Activated T-cell treated with anti-CD3 and anti-CD28 coated beads, Interleukin-2, amount 50 U/mL, for 24 hours (primary cell): ENCODE measurements around the gene KSR2.
"Not testable (repeated sequence)": the region's sequence is repeated elsewhere in the genome, so short reads cannot be mapped to it uniquely, and the experiment has no call there.

ENCODE experiments used
- DNase-seq: peaks from one replicate; pipeline ENCODE4 v3.0.0-alpha.2; 2020
- H3K27ac Mint-ChIP-seq: 2 replicates; pipeline ENCODE4 v1.8.0; 2020; ENCODE audit warnings: mild to moderate bottlenecking, mixed read lengths
- H3K27me3 Mint-ChIP-seq: 2 replicates; pipeline ENCODE4 v1.8.0; 2020; ENCODE audit warnings: mixed read lengths
- H3K36me3 Mint-ChIP-seq: 2 replicates; pipeline ENCODE4 v1.8.0; 2020; ENCODE audit warnings: low read depth, mixed read lengths
- H3K4me1 Mint-ChIP-seq: 2 replicates; pipeline ENCODE4 v1.8.0; 2020; ENCODE audit warnings: low read depth, mixed read lengths
- H3K4me3 Mint-ChIP-seq: 2 replicates; pipeline ENCODE4 v1.8.0; 2020; ENCODE audit warnings: mild to moderate bottlenecking, moderate library complexity, mixed read lengths
- H3K9me3 Mint-ChIP-seq: 2 replicates; pipeline ENCODE4 v1.8.0; 2020; ENCODE audit warnings: mixed read lengths

The KSR2 gene

DNA sequence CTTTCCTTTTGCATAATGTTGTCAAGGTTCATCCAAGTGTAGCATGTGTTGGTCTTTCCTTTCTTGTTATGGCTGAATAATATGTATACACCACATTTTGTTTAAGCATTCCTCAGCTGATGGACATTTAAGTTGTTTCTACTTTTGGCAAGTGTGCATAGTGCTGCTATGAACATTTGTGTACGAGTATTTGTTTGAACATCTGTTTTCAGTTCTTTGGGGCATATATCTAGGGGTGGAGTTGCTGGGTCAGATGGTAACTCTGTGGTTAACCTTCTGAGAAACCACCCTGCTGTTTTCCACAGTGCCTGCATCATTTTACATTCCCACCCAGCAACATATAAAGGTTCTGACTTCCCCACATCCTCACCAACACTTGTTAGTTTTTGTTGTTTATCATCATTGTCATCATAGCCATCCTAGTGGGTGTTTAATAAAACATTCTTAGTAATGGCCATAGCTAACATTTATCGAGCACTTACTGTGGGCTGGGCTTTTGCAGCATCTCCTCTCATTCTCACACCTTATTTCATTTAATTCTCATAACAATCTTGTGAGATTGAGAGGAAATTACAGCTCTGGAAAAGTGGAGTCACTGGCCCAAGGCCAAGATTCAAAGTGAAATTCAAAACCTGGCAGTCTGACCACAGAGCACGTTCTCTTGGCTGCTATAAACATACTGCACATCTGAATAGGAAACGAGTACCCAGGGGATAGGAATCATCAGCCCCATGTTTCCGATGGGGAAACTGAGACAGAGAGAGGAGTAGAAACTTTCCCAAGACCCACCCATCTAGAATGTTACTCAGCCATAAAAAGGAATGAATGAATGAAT lies 193.6 kb downstream of the KSR2 start:
- no peak overlapping the region for H3K4me3 Mint-ChIP-seq
- H3K4me1 Mint-ChIP-seq: peaks cover 4% of the 10 kb centered on the region
- no peak for DNase-seq
- H3K27me3 Mint-ChIP-seq: no peaks in the 10 kb centered on the region
- no peak overlapping the region for H3K27ac Mint-ChIP-seq
- H3K36me3 Mint-ChIP-seq: no peaks in the 10 kb centered on the region
- H3K9me3 Mint-ChIP-seq: no peaks in the 10 kb centered on the region

DNA sequence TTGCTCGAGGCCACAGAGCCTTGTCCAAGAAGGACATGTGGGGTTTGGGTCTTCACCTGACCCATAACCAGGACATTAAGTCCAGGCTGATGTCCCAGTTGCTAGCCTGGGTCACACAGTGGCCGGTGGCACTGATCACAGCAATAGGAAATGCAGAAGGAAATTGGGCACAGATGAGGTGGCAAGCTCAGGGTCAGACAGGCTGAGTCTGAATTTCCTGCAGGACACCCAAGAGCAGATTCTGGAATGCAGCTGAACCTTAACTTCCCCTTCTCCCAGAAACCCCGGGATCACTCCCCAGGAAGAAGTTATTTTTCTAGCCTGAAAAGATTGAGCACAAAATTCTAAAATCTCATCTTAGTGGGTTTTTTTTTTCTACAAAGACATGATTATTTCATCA lies 199.9 kb downstream of the KSR2 start:
- no peaks in the 10 kb centered on the region for H3K27me3 Mint-ChIP-seq
- H3K4me3 Mint-ChIP-seq: no peak overlapping the region
- no peak for DNase-seq
- no peak overlapping the region for H3K27ac Mint-ChIP-seq
- H3K36me3 Mint-ChIP-seq: no peaks in the 10 kb centered on the region
- H3K4me1 Mint-ChIP-seq: no peaks in the 10 kb centered on the region
- H3K9me3 Mint-ChIP-seq: peaks cover 9% of the 10 kb centered on the region

DNA sequence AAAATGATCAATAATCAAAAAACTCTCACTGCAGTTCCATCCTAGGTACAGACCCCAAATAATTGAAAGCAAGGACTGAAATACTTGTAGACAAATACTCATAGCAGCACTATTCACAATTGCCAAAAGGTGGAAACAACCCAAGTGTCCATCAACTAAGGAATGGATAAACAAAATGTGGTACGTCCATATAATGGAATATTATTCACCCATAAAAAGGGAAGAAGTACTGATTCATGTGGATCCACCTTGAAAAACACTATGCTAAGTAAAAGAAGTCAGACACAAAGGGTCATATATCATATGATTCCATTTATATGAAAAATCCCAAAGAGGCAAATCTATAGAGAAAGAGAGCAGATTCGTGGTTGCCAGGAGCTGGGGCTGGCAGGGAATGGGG lies 202.8 kb downstream of the KSR2 start:
- no peak overlapping the region for H3K27ac Mint-ChIP-seq
- peaks cover 11% of the 10 kb centered on the region for H3K9me3 Mint-ChIP-seq
- H3K36me3 Mint-ChIP-seq: no peaks in the 10 kb centered on the region
- H3K27me3 Mint-ChIP-seq: no peaks in the 10 kb centered on the region
- H3K4me1 Mint-ChIP-seq: no peaks in the 10 kb centered on the region
- no peak overlapping the region for H3K4me3 Mint-ChIP-seq
- no peak for DNase-seq

GRCh38 chr12:117762143-117762542 lies 206.6 kb downstream of the KSR2 start:
- no peak for DNase-seq
- Mint-ChIP-seq H3K4me3 (no peak overlapping the region), H3K36me3 (no peaks in the 10 kb centered on the region), H3K27me3 (no peaks in the 10 kb centered on the region), H3K27ac (no peak overlapping the region), H3K9me3 (peaks cover 11% of the 10 kb centered on the region), H3K4me1 (no peaks in the 10 kb centered on the region)

- H3K9me3 Mint-ChIP-seq: peaks cover 11% of the 10 kb centered on the region
- no peak overlapping the region for H3K27ac Mint-ChIP-seq
- H3K27me3 Mint-ChIP-seq: no peaks in the 10 kb centered on the region
- H3K4me3 Mint-ChIP-seq: no peak overlapping the region
- no peak for DNase-seq
- no peaks in the 10 kb centered on the region for H3K36me3 Mint-ChIP-seq
- H3K4me1 Mint-ChIP-seq: no peaks in the 10 kb centered on the region
Measured at GRCh38 chr12:117761528-117762100, 207.2 kb downstream of the KSR2 start.

- DNase-seq: no peak
- no peaks in the 10 kb centered on the region for H3K36me3 Mint-ChIP-seq
- no peaks in the 10 kb centered on the region for H3K4me1 Mint-ChIP-seq
- peaks cover 5% of the 10 kb centered on the region for H3K9me3 Mint-ChIP-seq
- H3K27ac Mint-ChIP-seq: no peak overlapping the region
- H3K4me3 Mint-ChIP-seq: no peak overlapping the region
- H3K27me3 Mint-ChIP-seq: no peaks in the 10 kb centered on the region
Measured at GRCh38 chr12:117760990-117761389, 207.8 kb downstream of the KSR2 start.

- Mint-ChIP-seq H3K4me1 (no peaks in the 10 kb centered on the region), H3K4me3 (no peak overlapping the region), H3K9me3 (peaks cover 6% of the 10 kb centered on the region), H3K27me3 (peaks cover 2% of the 10 kb centered on the region), H3K36me3 (no peaks in the 10 kb centered on the region), H3K27ac (no peak overlapping the region)
- no peak for DNase-seq
Measured at GRCh38 chr12:117750657-117751056, 218.1 kb downstream of the KSR2 start.

DNA sequence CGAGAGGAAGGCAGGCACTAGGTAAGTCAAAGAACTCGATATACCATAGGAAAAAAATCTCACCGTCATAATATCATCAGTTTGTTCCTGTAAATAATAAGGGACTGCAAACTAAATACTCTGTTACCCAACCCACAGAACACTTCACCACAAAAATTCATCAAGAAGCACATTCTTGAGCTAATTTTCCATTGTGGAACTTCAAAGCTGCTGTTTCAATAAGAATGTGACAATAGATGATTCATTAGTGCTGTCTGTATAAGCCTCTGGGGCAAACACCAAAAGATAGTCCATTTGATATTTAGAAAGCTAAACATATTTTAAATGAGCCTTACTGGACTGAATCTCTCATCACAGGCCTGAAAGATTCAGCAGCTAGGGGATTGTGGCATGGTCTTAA lies 219.4 kb downstream of the KSR2 start:
- H3K4me3 Mint-ChIP-seq: no peak overlapping the region
- no peak for DNase-seq
- H3K27ac Mint-ChIP-seq: no peak overlapping the region
- peaks cover 2% of the 10 kb centered on the region for H3K27me3 Mint-ChIP-seq
- no peaks in the 10 kb centered on the region for H3K36me3 Mint-ChIP-seq
- H3K9me3 Mint-ChIP-seq: peaks cover 6% of the 10 kb centered on the region
- H3K4me1 Mint-ChIP-seq: no peaks in the 10 kb centered on the region

DNA sequence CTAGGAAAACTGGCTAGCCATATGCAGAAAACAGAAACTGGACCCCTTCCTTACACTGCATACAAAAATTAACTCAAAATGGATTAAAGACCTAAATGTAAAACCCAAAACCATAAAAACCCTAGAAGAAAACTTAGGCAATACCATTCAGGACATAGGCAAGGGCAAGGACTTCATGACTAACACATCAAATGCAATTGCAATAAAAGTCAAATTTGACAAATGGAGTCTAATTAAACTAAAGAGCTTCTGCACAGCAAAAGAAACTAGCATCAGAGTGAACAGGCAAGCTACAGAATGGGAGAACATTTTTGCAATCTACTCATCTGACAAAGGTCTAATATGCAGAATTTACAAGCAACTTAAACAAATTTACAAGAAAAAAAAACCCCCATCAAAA lies 222.4 kb downstream of the KSR2 start:
- not testable (repeated sequence) for H3K27ac Mint-ChIP-seq, H3K9me3 Mint-ChIP-seq, H3K36me3 Mint-ChIP-seq, H3K27me3 Mint-ChIP-seq, H3K4me1 Mint-ChIP-seq, H3K4me3 Mint-ChIP-seq, DNase-seq

DNA sequence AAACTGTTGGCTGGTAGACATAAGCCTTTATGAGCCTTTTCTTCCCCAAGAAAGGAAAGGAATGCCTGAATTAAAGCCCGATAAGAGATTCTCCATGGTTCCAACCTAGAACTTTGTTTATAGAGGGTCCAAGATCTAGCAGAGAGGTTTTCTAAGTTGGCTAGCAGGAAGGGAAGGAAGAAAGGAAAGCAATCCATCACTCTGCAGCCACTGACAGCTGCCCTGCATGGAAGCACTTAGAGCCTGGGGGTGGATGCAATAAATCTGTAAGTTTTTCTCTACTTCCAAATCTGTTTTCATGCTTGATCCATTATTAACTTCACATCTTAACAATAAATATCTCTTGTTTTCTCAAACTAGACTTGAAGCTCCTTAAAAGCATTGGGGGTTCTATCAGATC lies 224.4 kb downstream of the KSR2 start:
- peaks cover 2% of the 10 kb centered on the region for H3K9me3 Mint-ChIP-seq
- no peaks in the 10 kb centered on the region for H3K4me1 Mint-ChIP-seq
- H3K27ac Mint-ChIP-seq: no peak overlapping the region
- H3K36me3 Mint-ChIP-seq: no peaks in the 10 kb centered on the region
- peaks cover 2% of the 10 kb centered on the region for H3K27me3 Mint-ChIP-seq
- H3K4me3 Mint-ChIP-seq: no peak overlapping the region
- no peak for DNase-seq

- H3K27me3 Mint-ChIP-seq: peaks cover 2% of the 10 kb centered on the region
- peaks cover 2% of the 10 kb centered on the region for H3K9me3 Mint-ChIP-seq
- no peaks in the 10 kb centered on the region for H3K36me3 Mint-ChIP-seq
- DNase-seq: no peak
- no peak overlapping the region for H3K4me3 Mint-ChIP-seq
- no peaks in the 10 kb centered on the region for H3K4me1 Mint-ChIP-seq
- H3K27ac Mint-ChIP-seq: no peak overlapping the region
Measured at GRCh38 chr12:117743761-117744160, 225.0 kb downstream of the KSR2 start.

GRCh38 chr12:117742721-117743120 lies 226.1 kb downstream of the KSR2 start:
- Mint-ChIP-seq H3K27me3 (peaks cover 2% of the 10 kb centered on the region), H3K4me3 (no peak overlapping the region), H3K36me3 (no peaks in the 10 kb centered on the region), H3K4me1 (no peaks in the 10 kb centered on the region), H3K9me3 (peaks cover 2% of the 10 kb centered on the region), H3K27ac (no peak overlapping the region)
- no peak for DNase-seq

GRCh38 chr12:117738233-117738632 lies 230.6 kb downstream of the KSR2 start:
- Mint-ChIP-seq H3K36me3 (no peaks in the 10 kb centered on the region), H3K4me1 (no peaks in the 10 kb centered on the region), H3K4me3 (no peak overlapping the region), H3K9me3 (peaks cover 5% of the 10 kb centered on the region), H3K27me3 (no peaks in the 10 kb centered on the region), H3K27ac (no peak overlapping the region)
- DNase-seq: no peak

DNA sequence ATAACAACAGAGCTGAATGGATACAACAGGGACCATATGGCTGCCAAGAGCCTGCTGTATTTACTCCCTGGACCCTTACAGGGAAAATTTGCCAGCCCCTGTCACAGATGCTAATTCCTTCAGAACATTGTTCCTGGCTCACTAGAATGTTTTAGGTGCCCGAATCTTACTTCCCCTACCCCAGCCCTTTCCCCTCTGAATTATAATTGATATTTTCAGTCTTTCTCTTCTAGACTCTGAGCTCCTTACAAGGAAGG lies 235.3 kb downstream of the KSR2 start:
- H3K4me1 Mint-ChIP-seq: no peaks in the 10 kb centered on the region
- DNase-seq: no peak
- H3K36me3 Mint-ChIP-seq: no peaks in the 10 kb centered on the region
- H3K27ac Mint-ChIP-seq: no peak overlapping the region
- H3K27me3 Mint-ChIP-seq: no peaks in the 10 kb centered on the region
- peaks cover 5% of the 10 kb centered on the region for H3K9me3 Mint-ChIP-seq
- no peak overlapping the region for H3K4me3 Mint-ChIP-seq

DNA sequence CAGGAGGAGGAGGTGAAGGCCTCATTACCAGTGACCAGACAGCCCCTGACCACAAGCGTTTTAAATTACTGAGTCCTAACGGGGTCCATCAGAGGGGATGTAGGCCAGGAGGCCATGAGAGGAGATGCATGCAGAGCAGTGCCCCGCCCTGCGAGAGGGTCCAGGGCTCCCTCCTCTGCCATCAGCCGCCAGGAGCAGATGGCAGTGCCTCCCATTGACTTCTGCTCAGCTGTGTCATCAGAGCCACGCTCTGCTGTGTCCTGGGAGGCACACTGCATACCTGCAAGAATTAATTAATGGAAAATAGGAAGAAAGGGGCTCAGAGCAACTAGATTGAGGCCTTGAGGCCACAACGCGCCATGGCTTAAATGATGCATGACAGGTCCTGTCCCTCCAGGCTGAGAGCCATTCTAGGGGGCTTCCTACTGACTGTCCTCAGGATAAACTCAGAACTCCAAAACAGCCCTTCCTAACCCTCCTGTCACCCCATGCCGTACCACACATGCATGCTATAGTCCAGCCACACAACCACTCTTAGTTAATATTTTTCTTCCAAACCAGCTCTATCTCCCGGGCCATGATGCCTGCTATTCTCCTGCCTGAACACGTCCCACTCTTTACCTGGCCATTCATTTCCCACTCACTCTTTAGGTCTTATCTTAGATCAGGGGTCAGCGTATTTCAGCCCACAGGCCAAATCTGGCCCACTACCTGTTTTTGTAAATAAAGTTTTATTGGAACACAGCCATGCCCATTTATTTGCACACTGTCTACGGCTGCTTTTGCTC lies 235.8 kb downstream of the KSR2 start:
- no peaks in the 10 kb centered on the region for H3K27me3 Mint-ChIP-seq
- H3K9me3 Mint-ChIP-seq: peaks cover 5% of the 10 kb centered on the region
- H3K4me1 Mint-ChIP-seq: no peaks in the 10 kb centered on the region
- no peak overlapping the region for H3K4me3 Mint-ChIP-seq
- no peaks in the 10 kb centered on the region for H3K36me3 Mint-ChIP-seq
- no peak overlapping the region for H3K27ac Mint-ChIP-seq
- DNase-seq: no peak
